OCI-LY1 (cell line): ENCODE data around the gene SLC27A1.

Experiments
- H2AFZ ChIP-seq: fragments of 200-600 bp; sonication (generic), shearing (Covaris generic); 2 replicates; pipeline ENCODE4 v1.6.0; 2014; ENCODE audit warnings: antibody characterized with exemption, mild to moderate bottlenecking, low read length
- H3F3A ChIP-seq: fragments of 200-600 bp; sonication (generic), shearing (Covaris generic); 2 replicates; pipeline ENCODE4 v1.6.0; 2014; ENCODE audit warnings: mild to moderate bottlenecking, antibody characterized with exemption, low read length, moderate library complexity; ENCODE audit not compliant: insufficient read depth
- H3K27ac ChIP-seq: fragments of 200-600 bp; sonication (generic); 2 replicates; pipeline ENCODE4 v1.5.1; 2014; ENCODE audit warnings: low read length, mixed run types, mild to moderate bottlenecking, low read depth; ENCODE audit not compliant: poor library complexity, severe bottlenecking
- H3K27me3 ChIP-seq: fragments of 200-600 bp; sonication (generic); 2 replicates; pipeline ENCODE4 v1.6.0; 2014; ENCODE audit warnings: antibody characterized with exemption, mild to moderate bottlenecking, low read length, moderate library complexity; ENCODE audit not compliant: insufficient read depth
- H3K36me3 ChIP-seq: fragments of 200-600 bp; sonication (generic); 2 replicates; pipeline ENCODE4 v1.6.1; 2014; ENCODE audit warnings: mild to moderate bottlenecking, antibody characterized with exemption, low read length, moderate library complexity, mixed read lengths; ENCODE audit not compliant: insufficient read depth
- H3K4me1 ChIP-seq: fragments of 200-600 bp; sonication (generic); 2 replicates; pipeline ENCODE4 v1.5.1; 2014; ENCODE audit warnings: mild to moderate bottlenecking, low read length, moderate library complexity; ENCODE audit not compliant: insufficient read depth, severe bottlenecking
- H3K4me2 ChIP-seq: fragments of 200-600 bp; sonication (generic), shearing (Covaris generic); 2 replicates; pipeline ENCODE4 v1.6.1; 2014; ENCODE audit warnings: low read length
- H3K4me3 ChIP-seq: fragments of 200-600 bp; sonication (generic); 2 replicates; pipeline ENCODE4 v1.5.1; 2014; ENCODE audit warnings: low read length, low read depth, mild to moderate bottlenecking, mixed read lengths; ENCODE audit not compliant: poor library complexity, severe bottlenecking
- H3K79me2 ChIP-seq: fragments of 200-600 bp; shearing (Covaris generic); 2 replicates; pipeline ENCODE4 v1.6.1; 2016; ENCODE audit warnings: mixed run types, low read length, mixed read lengths; ENCODE audit not compliant: insufficient read depth
- H3K9ac ChIP-seq: fragments of 200-600 bp; sonication (generic), shearing (Covaris generic); 2 replicates; pipeline ENCODE4 v1.6.1; 2014; ENCODE audit warnings: mild to moderate bottlenecking, low read length, mixed read lengths
- H3K9me2 ChIP-seq: fragments of 200-600 bp; sonication (generic), shearing (Covaris generic); 2 replicates; pipeline ENCODE4 v1.6.1; 2014; ENCODE audit warnings: low read depth, mild to moderate bottlenecking, low read length, mixed read lengths
- H3K9me3 ChIP-seq: fragments of 200-600 bp; shearing (Covaris generic); 2 replicates; pipeline ENCODE4 v1.6.1; 2014; ENCODE audit warnings: low read length, mixed read lengths
- H4K20me1 ChIP-seq: fragments of 200-600 bp; sonication (generic), shearing (Covaris generic); 2 replicates; pipeline ENCODE4 v1.6.0; 2016; ENCODE audit warnings: mild to moderate bottlenecking, low read length; ENCODE audit not compliant: insufficient read depth
- EZH2 ChIP-seq: fragments of 200-600 bp; sonication (generic), shearing (Covaris generic); IDR thresholded peaks from 2 replicates; pipeline ENCODE4 v1.8.0; 2017; ENCODE audit warnings: borderline replicate concordance, mixed run types, mild to moderate bottlenecking, antibody characterized with exemption, low read length, moderate library complexity, mixed read lengths
- TF ChIP-seq, protein P1 (sequence below): fragments of 200-600 bp; sonication (generic), shearing (Covaris generic); IDR thresholded peaks from 2 replicates; pipeline ENCODE4 v1.5.1; 2017; ENCODE audit warnings: mild to moderate bottlenecking, antibody characterized with exemption, low read length, moderate library complexity, mixed read lengths

Gene SLC27A1

GRCh38 chr19:17448131-17448967, 22.0 kb upstream of the SLC27A1 start, which contains the start of gene TMEM221:
TSS of gene TMEM221 (minus strand) at chr19:17448668. CDS start at chr19:17448462, 206 bp downstream.
- H3K9me3 ChIP-seq, result no peaks in the 10 kb centered on the region
- H3K27ac ChIP-seq, result no peak within 1 kb of the TSS
- no peaks in the 10 kb centered on the region for H3K79me2 ChIP-seq
- TF ChIP-seq EZH2, result no peak
- TF ChIP-seq, protein P1, sequence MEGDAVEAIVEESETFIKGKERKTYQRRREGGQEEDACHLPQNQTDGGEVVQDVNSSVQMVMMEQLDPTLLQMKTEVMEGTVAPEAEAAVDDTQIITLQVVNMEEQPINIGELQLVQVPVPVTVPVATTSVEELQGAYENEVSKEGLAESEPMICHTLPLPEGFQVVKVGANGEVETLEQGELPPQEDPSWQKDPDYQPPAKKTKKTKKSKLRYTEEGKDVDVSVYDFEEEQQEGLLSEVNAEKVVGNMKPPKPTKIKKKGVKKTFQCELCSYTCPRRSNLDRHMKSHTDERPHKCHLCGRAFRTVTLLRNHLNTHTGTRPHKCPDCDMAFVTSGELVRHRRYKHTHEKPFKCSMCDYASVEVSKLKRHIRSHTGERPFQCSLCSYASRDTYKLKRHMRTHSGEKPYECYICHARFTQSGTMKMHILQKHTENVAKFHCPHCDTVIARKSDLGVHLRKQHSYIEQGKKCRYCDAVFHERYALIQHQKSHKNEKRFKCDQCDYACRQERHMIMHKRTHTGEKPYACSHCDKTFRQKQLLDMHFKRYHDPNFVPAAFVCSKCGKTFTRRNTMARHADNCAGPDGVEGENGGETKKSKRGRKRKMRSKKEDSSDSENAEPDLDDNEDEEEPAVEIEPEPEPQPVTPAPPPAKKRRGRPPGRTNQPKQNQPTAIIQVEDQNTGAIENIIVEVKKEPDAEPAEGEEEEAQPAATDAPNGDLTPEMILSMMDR, result peak; percentile 49
- no peak within 1 kb of the TSS for H3K9ac ChIP-seq
- no peak within 1 kb of the TSS for H2AFZ ChIP-seq
- H3K4me3 ChIP-seq, result no peak within 1 kb of the TSS
- H4K20me1 ChIP-seq, result no peaks in the 10 kb centered on the region
- no peaks in the 10 kb centered on the region for H3F3A ChIP-seq
- no peaks in the 10 kb centered on the region for H3K9me2 ChIP-seq
- peaks cover 7% of the 10 kb centered on the region; the same call in 1 of the 2 replicates for H3K27me3 ChIP-seq
- no peak within 1 kb of the TSS for H3K4me2 ChIP-seq
- H3K4me1 ChIP-seq, result peaks cover 3% of the 10 kb centered on the region
- H3K36me3 ChIP-seq, result no peaks in the 10 kb centered on the region

DNA sequence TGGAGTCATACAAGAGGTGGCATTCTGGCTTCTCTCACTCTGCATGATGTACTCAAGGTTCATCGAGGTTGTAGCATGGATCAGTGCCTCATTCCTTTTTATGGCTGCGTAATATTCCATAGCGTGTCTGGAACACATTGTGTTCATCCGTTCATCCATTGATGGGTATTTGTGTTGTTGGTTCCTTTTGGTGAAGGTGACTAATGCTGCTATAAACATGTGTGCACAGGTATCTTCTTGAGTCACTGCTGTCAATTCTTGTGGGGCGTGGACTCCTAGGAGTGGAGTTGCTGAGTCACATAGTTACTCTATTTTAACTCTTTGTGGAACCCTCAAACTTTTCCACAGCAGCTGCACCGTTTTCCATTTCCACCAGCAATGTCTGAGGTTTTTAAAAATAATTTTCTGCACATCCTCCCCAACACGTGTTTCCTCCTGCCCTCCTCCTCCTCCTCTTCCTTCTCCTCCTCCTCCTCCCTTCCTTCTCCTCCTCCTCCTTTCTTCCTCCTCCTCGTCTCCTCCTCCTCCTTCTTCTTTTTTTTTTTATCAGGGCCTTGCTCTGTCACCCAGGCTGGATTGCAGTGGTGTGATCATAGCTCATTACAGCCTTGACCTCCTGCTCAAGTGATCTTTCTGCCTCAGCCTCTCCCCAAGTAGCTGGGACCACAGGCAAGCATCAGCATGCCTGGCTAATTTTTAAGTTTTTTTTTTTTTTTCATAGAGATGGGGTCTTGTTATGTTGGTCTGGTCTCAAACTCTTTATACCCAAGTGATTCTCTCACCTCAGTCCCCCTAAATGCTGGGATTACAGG, 19.9 kb upstream of the SLC27A1 start:
- TF ChIP-seq, protein P1, result no peak
- H3K4me3 ChIP-seq, result no peak overlapping the region
- H2AFZ ChIP-seq, result no peak overlapping the region
- H3K27me3 ChIP-seq, result peaks cover 7% of the 10 kb centered on the region; the same call in 1 of the 2 replicates
- no peak overlapping the region for H3K27ac ChIP-seq
- no peaks in the 10 kb centered on the region for H3K36me3 ChIP-seq
- no peaks in the 10 kb centered on the region for H3F3A ChIP-seq
- H3K4me2 ChIP-seq, result no peak overlapping the region
- H3K9ac ChIP-seq, result no peak overlapping the region
- H3K4me1 ChIP-seq, result peaks cover 4% of the 10 kb centered on the region
- no peaks in the 10 kb centered on the region for H3K9me3 ChIP-seq
- no peaks in the 10 kb centered on the region for H3K79me2 ChIP-seq
- H4K20me1 ChIP-seq, result no peaks in the 10 kb centered on the region
- H3K9me2 ChIP-seq, result no peaks in the 10 kb centered on the region

- Histone ChIP-seq H3K4me2 (no peak overlapping the region), H3K9me3 (no peaks in the 10 kb centered on the region), H3K9ac (no peak overlapping the region), H3K9me2 (no peaks in the 10 kb centered on the region), H2AFZ (no peak overlapping the region), H3K27me3 (peaks cover 4% of the 10 kb centered on the region; the same call in 1 of the 2 replicates), H3K4me3 (no peak overlapping the region), H3K36me3 (no peaks in the 10 kb centered on the region), H3K27ac (no peak overlapping the region), H3K79me2 (no peaks in the 10 kb centered on the region), H3K4me1 (peaks cover 4% of the 10 kb centered on the region), H3F3A (no peaks in the 10 kb centered on the region), H4K20me1 (no peaks in the 10 kb centered on the region)
- TF ChIP-seq, protein P1, result no peak
- no peak for TF ChIP-seq EZH2
Observed at GRCh38 chr19:17451820-17452219, 18.5 kb upstream of the SLC27A1 start.
